ENCODE results near the gene TMEM100.

The TMEM100 gene

GRCh38 chr17:55741356-55741700 is 18.7 kb upstream of the TMEM100 start:
- Histone ChIP-seq H4K20me1 (ENCODE audit: insufficient read depth, low read length, poor library complexity, severe bottlenecking) (no peaks in the 10 kb centered on the region), H3K36me3 (ENCODE audit: insufficient read depth, low read length) (no peaks in the 10 kb centered on the region), H3K4me1 (ENCODE audit: insufficient read depth, low read length, poor library complexity, severe bottlenecking) (no peaks in the 10 kb centered on the region), H3K79me2 (ENCODE audit: insufficient read depth, low read length) (no peaks in the 10 kb centered on the region), H3F3A (ENCODE audit: low read depth) (no peaks in the 10 kb centered on the region), H3K27me3 (ENCODE audit: insufficient read depth, low read length, poor library complexity, severe bottlenecking) (no peaks in the 10 kb centered on the region), H3K9me3 (ENCODE audit: insufficient read depth, low read depth, low read length) (no peaks in the 10 kb centered on the region), H3K4me2 (ENCODE audit: low read depth, low read length, poor library complexity, severe bottlenecking) (no peak overlapping the region), H2AFZ (ENCODE audit: low read length) (no peak overlapping the region), H3K4me3 (ENCODE audit: low read length, poor library complexity, severe bottlenecking) (no peak overlapping the region), H3K9me2 (replicated peaks; ENCODE audit: low read depth, low read length) (no peaks in the 10 kb centered on the region), H3K9ac (ENCODE audit: low read depth, low read length, poor library complexity, severe bottlenecking) (no peak overlapping the region)
- TF ChIP-seq CTCF (conservative IDR thresholded peaks at IDR 0.05; ENCODE audit: low read length): no peak
- no peak for TF ChIP-seq EZH2phosphoT487 (IDR thresholded peaks at IDR 0.05; ENCODE audit: borderline replicate concordance)

GRCh38 chr17:55740511-55741355 is 18.1 kb upstream of the TMEM100 start:
- Histone ChIP-seq H3K4me1 (ENCODE audit: insufficient read depth, low read length, poor library complexity, severe bottlenecking) (no peaks in the 10 kb centered on the region), H3K4me2 (ENCODE audit: low read depth, low read length, poor library complexity, severe bottlenecking) (no peak overlapping the region), H4K20me1 (ENCODE audit: insufficient read depth, low read length, poor library complexity, severe bottlenecking) (no peaks in the 10 kb centered on the region), H3K79me2 (ENCODE audit: insufficient read depth, low read length) (no peaks in the 10 kb centered on the region), H2AFZ (ENCODE audit: low read length) (no peak overlapping the region), H3F3A (ENCODE audit: low read depth) (no peaks in the 10 kb centered on the region), H3K4me3 (ENCODE audit: low read length, poor library complexity, severe bottlenecking) (no peak overlapping the region), H3K27me3 (ENCODE audit: insufficient read depth, low read length, poor library complexity, severe bottlenecking) (no peaks in the 10 kb centered on the region), H3K9me2 (replicated peaks; ENCODE audit: low read depth, low read length) (no peaks in the 10 kb centered on the region), H3K36me3 (ENCODE audit: insufficient read depth, low read length) (no peaks in the 10 kb centered on the region), H3K9me3 (ENCODE audit: insufficient read depth, low read depth, low read length) (no peaks in the 10 kb centered on the region), H3K9ac (ENCODE audit: low read depth, low read length, poor library complexity, severe bottlenecking) (no peak overlapping the region)
- TF ChIP-seq EZH2phosphoT487 (IDR thresholded peaks at IDR 0.05; ENCODE audit: borderline replicate concordance) (no peak), CTCF (conservative IDR thresholded peaks at IDR 0.05; ENCODE audit: low read length) (no peak)

- 0 out of 2 replicates have a peak overlapping the region, but pooled peaks have one; percentile 54 for H2AFZ ChIP-seq (ENCODE audit: low read length)
- H3K36me3 ChIP-seq (ENCODE audit: insufficient read depth, low read length): no peaks in the 10 kb centered on the region
- no peaks in the 10 kb centered on the region for H3F3A ChIP-seq (ENCODE audit: low read depth)
- no peak overlapping the region for H3K9ac ChIP-seq (ENCODE audit: low read depth, low read length, poor library complexity, severe bottlenecking)
- H4K20me1 ChIP-seq (ENCODE audit: insufficient read depth, low read length, poor library complexity, severe bottlenecking): no peaks in the 10 kb centered on the region
- no peaks in the 10 kb centered on the region for H3K4me1 ChIP-seq (ENCODE audit: insufficient read depth, low read length, poor library complexity, severe bottlenecking)
- H3K79me2 ChIP-seq (ENCODE audit: insufficient read depth, low read length): no peaks in the 10 kb centered on the region
- no peak overlapping the region for H3K4me3 ChIP-seq (ENCODE audit: low read length, poor library complexity, severe bottlenecking)
- H3K9me2 ChIP-seq (replicated peaks; ENCODE audit: low read depth, low read length): no peaks in the 10 kb centered on the region
- H3K4me2 ChIP-seq (ENCODE audit: low read depth, low read length, poor library complexity, severe bottlenecking): no peak overlapping the region
- no peaks in the 10 kb centered on the region for H3K27me3 ChIP-seq (ENCODE audit: insufficient read depth, low read length, poor library complexity, severe bottlenecking)
- TF ChIP-seq CTCF (conservative IDR thresholded peaks at IDR 0.05; ENCODE audit: low read length) (no peak), EZH2phosphoT487 (IDR thresholded peaks at IDR 0.05; ENCODE audit: borderline replicate concordance) (no peak)
- H3K9me3 ChIP-seq (ENCODE audit: insufficient read depth, low read depth, low read length): no peaks in the 10 kb centered on the region
Observed at GRCh38 chr17:55737976-55738501, 15.4 kb upstream of the TMEM100 start.

Measured in Loucy (cell line).